DMS53 treated with DMSO at 0.1 percent for 48 hours (cell line): ENCODE results near the gene SFT2D2.
A peak's percentile ranks its signal among the peaks of the same experiment; 100 is the strongest.

Experiments
- DNase-seq: peaks from one replicate; lab custom pipeline; 2025; ENCODE audit not compliant: unreplicated experiment; lab: John Stamatoyannopoulos, UW

SFT2D2 gene

DNA sequence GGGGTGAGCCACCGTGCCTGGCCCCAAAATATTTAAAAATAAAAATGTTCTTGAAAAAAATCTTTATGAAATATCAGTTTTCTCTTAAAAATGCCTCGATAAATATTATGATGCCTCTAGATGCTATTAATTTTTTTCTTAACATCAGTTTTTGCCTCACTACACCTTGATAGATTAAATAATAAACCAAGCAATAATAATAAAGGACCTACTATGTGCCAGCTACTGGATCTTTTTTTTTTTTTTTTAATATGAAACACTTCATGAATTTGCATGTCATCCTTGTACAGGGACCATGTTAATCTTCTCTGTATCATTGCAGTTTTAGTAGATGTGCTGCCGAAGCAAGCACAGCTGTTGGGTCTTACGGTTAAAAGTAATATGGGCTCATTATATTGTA lies 37.3 kb downstream of the SFT2D2 start:
- DNase-seq, result no peak

DNA sequence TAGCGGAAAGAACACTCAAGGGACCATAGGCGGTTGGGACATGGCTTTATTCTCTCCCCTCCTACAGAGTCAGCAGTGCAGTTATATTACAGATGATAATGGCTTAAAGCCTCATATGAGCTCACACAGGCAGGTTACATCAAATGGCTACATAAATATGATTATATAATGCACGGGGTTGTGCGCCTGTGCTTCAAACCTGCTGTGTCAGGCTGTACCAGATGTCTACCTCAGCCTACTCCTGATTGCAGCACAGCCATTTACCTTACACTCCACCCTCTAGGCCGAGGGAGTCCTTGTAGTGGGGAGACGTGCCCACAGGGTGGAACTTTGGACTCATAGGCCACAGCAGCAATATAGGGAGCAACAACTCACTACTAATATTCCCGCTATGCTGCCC lies 38.5 kb downstream of the SFT2D2 start:
- no peak for DNase-seq

DNA sequence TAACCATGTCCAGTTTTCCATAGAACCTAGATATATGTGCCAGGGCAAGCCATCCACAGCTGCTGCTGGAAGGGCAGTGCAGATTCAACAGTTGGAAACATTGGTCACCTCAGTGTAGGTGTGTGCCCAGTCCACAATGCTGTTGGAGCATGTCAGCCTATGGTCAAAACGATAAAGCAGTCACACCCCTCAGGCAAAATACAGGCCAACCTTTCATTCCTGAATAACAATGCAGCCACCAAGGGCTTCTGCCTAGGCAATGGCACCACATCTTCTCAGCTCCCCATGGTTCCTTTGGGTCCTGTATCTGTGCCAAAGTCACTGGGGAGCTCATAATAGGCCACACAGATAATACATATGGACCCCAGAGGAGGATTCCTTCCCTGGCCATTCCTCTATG lies 39.8 kb downstream of the SFT2D2 start:
- DNase-seq, result no peak

DNA sequence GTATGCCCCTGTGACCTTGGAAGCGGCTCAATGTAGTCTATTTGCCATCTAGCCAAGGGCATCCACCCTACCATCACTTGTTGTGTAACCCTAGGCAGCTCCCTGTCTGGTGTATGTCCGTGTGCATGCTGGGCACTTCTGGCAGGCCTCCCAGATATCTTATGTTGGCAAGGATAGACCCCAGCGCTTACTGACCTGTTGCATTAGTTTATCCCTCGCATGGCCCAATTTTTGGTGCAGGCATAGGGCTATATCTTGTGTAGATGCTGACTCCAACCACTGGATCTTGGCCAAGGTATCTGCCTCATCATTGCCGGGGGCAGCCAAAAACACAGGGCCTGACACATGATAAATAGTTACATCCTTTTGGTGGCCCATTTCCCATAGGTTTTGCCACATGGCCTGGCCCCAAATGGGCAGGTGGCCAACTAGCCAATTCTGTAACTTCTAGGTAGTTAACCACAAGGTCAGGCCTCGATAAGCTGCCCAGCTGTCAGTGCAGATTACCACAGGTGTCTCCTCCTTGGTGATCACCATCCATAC lies 40.9 kb downstream of the SFT2D2 start:
- no peak for DNase-seq

DNA sequence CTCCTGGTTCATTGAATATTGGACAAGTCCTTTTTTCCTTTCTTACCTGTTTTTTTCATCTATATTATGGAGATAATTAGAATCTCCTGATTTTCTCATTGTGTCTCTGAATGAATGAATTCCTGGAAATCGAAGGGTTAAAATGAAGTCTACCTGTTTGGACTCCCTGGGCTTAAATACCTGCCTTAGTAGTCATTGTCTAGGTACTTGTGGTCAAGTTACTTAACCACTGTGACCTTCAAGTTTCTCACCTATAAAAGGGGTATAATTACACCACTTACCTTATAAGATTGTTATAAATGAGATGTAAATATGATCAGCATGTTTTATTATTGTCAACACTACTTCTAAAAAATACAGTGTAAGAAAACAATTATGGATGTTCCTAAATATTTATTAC lies 45.8 kb downstream of the SFT2D2 start:
- no peak for DNase-seq

DNA sequence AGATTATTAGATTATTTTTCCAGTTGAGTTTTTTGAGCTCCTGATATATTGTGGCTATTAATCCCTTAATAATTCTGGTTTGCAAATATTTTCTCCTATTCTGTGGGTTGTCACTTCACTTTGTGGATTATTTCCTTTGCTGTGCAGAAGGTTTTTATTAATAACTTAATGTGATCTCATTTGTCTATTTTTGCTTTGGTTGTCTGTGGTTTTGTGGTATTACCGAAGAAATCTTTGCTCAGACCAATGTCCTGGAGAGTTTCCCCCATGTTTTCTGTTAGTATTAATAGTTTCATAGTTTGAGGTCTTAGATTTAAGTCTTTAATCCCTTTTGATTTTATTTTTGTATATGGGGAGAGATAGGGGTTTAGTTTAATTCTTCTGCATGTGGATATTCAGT lies 47.8 kb downstream of the SFT2D2 start:
- DNase-seq, result no peak

DNA sequence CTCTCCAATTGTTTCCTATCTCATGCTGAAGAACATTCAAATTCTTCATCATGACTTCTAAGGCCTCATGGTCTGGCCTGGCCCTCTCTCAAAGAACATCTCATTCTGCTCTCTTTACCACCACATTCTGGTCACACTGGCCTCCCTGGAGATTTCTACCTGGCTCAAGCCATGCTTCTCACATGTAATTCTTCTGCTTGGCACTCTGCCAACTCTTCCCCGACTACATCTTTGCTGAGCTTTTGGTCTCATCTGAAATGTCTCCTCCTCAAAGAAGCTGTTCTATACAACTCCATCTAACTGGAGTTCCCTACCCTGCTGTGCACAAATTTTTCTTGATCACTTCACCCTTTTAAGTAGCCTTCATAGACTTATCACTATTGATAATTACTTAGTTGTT lies 53.4 kb downstream of the SFT2D2 start:
- no peak for DNase-seq

DNA sequence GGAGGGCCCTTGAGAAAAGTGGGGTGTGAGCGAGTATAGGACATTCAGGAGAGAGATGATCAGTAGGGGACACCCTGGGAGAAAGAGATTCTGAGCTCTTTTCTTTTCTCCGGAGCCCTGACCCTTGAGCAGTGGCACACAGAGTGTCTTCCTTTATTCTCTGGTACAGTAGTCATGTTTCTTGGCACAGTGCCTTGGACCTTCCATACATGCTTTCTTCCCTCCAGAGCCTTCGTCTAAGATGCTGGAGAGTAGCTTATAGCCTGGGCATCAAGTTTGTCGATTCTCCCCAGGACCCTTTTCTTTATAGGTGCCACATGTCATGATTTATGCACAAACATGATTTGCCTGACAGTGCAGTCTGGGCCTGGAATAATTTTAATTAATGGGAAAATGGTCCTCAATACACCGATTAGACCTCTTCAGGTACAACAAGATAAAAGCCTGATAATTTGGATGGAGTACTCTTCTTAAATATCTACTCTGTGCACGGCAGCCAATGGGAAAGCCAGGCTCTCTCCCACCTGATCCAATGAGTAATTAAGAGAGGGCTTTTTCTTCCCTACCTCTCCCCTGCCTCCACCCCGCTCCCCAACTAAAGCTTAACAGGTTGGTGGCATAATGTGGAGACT lies 54.6 kb downstream of the SFT2D2 start, which contains the start of gene TBX19:
Gene TBX19 (plus strand): TSS at position 582 of the 632 bp plus-strand sequence. CDS start 214 bp downstream, outside the sequence.
- DNase-seq, result no peak

DNA sequence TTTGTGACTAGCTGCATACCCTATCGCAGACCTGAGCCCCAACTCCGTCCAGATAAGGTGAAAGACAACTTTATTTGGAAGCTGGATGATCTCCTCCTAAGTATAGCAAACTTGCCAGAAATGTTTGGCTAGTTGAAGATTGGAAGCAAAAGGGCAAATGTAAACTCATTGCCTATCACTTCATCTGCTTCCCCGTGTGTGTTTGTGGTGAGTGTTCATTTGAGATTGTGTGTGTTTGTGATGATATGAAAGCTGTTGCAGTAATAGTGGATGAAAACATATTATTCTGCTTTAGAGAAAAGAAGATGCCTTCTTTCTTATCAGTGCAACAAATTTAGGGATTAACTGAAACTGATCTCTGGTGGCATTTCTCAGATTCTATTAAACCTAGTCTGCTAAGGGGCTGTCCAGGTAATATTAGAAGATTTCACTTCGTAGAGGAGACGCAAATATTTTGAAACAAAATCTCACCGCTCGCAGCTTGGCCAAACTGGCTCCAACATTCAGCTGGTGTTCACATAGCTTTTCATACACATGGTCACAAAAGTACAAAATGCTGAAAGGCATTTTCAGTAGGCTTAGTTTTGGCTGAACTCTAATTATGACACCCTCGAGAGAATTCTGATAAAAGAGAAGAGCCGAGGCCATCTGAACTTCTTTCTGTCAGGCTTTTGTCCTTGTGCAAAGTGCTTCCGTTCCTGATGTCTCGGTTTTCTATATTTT lies 56.0 kb downstream of the SFT2D2 start:
- no peak for DNase-seq

DNA sequence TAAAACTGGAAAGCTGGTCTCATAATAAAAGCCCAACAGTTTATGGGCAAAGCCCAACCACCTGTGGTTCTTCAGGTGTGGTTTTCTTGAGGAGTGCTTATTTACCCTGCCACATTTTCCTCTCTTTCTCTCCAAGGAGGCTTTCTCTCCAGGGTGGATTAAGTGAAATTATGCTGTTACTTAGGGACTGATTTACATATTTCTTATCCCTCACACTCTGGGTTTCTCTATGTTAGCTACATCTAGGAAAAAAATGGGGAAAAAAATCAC lies 59.7 kb downstream of the SFT2D2 start:
- peak; percentile 47 for DNase-seq

DNA sequence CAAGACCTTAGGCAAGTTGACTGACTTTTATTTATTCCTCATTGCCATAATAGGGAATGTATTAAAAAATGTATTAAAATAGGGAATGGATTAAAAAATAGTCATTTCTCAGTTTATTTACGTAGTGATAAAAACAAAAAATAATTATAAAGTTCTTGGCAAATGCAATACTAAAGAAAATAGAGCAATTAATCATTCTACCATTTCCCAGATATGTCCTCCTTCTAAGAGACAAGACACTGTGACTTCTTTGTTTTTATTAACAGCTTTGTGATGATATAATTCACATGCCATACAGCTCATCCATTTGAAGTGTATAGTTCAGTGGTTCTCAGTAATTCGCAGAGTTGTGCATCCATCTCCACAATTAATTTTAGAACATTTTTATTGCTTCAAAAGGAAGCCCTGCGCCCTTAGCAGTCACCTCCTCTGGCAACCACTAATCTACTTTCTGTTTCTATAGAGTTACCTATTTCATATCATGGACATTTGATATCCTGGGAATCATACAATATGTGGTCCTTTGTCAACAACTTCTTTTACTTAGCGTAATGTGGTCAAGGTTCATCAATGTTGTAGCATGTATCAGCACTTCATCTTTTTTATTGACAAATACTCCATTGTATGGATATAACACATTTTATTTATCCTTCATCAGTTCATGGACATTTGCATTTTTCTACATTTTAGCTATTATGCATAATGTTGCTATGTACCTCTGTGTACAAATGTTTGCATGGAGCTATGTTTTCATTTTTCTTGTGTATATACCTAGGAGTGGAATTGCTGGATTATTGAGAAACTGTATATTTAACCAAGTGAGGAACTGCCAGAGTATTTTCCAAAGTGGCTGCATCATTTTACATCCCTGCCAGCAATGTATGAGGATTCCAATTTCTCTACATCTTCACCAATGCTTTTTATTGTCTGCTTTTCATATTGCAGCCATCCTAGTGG lies 60.4 kb downstream of the SFT2D2 start:
- DNase-seq, result peak; percentile 4

DNA sequence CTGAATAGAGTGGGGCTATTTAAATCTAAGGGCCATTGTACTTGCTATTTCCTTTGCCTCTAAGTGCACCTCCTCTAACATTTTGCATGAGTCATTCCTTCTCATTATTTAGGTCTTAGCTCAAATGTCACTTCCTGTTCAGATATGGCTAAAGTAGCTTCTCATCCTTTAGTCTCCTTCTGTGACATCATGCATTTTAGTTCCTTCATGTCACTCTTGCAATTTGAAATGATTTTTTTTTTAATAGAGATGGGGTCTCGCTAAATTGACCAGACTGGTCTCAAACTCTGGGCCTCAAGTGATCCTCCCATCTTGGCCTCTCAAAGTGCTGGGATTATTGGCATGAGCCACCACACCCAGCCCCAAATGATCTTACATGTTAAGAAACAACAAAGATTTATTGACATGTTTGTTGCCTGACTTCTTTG lies 61.4 kb downstream of the SFT2D2 start:
- peak; percentile 47 for DNase-seq

DNA sequence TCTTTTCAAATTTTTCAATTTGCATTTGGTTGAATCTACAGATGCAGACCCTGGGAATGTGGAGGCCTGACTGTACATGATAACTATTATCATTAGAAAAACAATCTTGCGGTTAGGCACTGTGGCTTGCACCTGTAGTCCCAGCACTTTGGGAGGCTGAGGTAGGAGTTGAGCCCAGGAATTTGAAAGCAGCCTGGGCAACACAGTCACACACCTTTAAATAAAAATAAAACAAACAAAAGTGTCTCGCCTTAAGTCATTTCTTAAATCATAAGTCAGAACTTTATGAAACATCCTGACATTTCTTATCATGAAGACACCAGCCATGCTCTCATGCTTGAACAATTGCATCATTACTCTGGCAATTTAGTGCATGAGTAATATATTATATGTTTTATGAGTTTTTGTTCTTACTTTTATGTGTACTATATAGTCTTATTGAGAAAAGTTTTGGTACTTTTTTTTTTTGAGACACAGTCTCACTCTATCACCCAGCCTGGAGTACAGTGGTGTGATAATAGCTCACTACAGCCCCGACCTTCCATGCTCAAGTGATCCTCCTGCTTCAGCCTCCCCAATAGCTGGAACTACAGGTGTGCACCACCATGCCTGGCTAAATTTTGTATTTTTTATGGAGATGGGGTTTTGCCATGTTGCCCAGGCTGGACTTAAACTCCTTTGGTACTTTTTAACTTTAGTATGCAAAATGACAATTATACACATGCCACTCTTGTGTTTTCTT lies 62.7 kb downstream of the SFT2D2 start:
- no peak for DNase-seq

DNA sequence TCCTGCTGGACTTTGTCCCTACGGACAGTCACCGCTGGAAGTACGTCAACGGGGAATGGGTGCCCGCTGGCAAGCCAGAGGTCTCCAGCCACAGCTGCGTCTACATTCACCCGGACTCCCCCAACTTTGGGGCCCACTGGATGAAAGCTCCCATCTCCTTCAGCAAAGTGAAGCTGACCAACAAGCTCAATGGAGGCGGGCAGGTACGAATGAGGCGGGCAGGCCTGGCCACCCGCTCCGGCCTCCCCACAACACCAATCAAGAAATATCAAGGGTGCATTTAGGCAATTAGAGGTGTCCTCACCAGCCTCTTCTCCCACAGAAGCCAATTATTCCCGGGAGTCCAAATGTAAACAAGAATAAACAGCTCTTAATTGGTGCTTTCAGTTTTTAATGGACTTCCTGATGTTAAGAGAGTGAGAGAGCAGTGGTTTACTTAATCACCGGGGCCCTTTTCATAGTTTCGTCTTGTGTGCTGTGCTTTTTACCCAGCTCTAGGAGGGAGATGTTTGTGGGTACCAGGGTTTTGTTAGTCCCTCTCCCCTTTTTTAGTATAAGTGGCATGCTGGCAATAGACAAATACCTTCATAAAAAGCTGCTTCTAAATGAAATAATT lies 65.5 kb downstream of the SFT2D2 start:
- DNase-seq, result no peak

DNA sequence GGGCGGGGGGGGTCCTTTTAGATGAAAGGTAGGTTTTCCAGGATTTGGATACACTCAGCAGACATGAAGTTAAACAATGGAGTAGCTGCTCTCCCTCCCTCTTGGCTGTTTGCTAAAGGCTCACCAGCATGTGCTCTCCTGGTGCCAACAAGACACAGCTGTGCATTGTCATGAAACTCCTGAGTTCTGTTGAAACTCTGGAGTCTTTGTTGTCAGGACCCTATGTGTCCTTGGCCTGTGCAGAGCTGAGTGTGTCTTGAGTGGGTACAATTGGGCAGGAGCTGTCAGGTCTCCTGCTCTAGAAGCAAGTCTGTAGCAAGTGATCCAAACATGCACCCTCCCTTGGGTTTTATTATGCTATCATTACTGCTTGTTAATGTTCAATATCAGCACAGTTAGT lies 67.6 kb downstream of the SFT2D2 start:
- no peak for DNase-seq

DNA sequence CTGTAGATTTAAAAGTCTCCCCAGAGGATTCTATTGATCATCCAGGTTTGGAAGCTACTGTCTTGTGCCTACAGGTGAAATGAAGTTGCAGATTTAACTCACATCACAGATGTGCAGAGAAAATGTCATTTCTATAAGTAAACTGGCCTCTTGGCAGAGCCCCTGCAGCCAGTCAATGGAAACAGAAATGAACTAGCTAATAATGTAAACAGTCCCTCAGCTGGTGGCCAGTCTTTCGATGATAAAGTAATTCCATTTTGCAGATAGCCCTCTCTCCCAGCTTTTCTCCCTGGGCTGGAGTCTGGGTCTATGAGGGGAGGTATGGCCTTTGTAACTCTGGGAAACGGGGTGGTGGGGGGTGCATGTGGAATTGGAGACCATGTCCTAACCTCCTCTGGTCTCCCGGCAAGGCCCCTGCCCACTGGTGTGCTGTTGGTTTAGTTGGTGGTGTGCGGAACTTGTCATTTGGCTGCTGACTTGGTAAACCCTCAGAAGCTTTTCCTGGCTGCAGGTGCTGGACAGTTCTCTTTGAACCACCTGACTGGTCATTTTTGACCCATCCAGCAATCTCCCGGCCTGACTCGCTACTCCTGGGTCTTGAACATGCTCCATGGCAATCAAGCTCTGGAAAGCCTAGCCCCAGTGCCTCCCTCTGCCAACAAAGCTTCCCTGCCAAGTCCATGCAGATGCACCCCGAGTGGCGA lies 69.8 kb downstream of the SFT2D2 start:
- DNase-seq, result no peak

DNA sequence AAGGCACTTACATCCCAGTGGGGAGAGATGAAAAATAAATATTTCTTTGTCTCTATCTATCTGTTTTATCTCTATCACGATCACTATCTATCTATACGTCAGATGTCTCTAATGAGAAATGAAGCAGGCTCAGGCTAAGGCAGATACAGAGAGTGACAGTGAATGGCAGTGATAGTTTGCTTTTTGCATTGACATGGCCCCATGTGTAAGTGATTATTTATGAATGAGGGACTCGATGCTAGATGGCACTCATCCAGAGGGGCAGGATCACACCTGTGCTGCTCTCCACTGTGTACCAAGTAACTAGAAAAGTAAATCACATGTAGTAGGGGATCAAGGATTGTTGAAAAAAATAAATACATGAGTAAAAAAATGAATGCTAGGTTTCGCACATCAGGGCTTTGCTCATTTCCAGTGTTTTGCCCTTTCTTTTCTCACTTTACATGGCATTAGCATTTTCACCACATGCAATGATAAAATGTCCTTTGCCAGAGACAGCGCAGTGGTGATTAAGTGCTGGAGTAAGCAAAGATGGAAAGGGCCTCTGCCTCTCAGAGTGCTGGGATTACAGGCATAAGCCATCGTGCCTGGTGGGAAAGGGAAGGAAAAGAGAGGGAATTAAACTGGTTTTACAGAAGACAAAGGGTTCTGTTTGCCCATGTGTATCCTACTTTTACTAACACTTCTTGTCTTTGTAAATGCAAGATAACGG lies 71.4 kb downstream of the SFT2D2 start:
- DNase-seq, result peak; percentile 9

DNA sequence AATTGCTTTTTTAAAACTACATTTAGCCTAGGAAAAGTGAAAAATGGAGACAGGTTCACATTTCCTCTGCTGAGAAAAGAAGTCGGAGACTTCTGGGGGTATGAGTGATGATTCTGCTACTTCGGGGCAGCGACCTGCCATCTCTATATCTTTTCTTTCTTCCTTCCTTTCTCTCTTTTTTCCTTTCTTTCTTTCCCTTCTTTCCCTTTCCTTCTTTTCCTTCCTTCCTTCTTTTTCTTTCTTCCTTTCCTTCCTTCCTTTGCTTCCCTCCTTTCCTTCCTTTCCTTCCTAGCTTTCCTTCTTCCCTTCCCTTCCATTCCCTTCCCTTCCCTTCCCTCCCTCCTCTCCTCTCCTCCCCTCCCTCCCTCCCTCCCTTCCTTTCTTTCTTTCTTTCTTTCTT lies 72.6 kb downstream of the SFT2D2 start:
- DNase-seq, result no peak

DNA sequence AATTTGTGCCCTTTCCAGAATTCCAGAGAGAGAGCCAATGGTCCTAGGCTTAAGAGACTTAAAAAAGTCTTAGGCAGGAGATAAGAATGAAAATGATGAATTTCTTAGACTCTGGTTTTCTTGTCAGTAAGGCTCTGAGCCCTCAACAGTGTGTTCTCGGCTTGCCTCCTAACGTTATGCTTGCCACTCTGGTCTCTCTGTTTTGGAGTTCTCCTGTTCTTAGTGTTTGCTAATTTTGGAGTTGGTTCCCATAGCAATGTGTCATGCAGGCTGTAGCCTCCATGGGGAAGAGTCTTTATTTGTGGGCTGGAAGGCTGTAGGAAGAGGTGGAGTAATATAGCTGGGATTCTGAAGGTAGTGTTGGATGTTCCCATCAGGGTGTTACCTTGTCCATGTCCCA lies 74.8 kb downstream of the SFT2D2 start:
- DNase-seq, result no peak
